ENCODE data around the gene ZC2HC1C. TPM values are rescaled to one million over a fixed set of nuclear protein-coding genes. Genes with fewer than 3 reads are reported as not detected.
"Not testable (repeated sequence)": the region's sequence is repeated elsewhere in the genome, so short reads cannot be mapped to it uniquely, and the experiment has no call there.

Gene ZC2HC1C
- polyA plus RNA-seq, 2 of the 4 experiments (the other 2 are of a cell fraction): 2.7 to 3.9 TPM

DNA sequence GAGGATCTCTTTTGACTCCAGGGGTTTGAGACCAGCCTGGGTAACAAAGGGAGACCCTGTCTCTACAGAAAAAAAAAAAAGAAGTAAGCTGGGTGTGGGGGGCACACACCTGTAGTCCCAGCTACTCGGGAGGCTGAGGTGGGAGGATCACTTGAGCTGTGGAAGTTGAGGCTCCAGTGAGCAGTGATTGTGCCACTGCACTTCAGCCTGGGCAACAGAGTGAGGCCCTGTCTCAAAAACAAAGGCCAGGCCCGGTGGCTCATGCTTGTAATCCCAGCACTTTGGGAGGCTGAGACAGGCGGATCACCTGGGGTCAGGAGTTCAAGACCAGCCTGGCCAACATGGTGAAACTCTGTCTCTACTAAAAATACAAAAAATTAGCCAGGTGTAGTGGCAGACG is 1.7 kb upstream of the ZC2HC1C start:
- POLR2A ChIA-PET: interaction anchor here (0.6 kb wide), 2 partner anchors 16 to 20 kb away, joined by 3 read pairs; no protein-coding TSS in a partner anchor

DNA sequence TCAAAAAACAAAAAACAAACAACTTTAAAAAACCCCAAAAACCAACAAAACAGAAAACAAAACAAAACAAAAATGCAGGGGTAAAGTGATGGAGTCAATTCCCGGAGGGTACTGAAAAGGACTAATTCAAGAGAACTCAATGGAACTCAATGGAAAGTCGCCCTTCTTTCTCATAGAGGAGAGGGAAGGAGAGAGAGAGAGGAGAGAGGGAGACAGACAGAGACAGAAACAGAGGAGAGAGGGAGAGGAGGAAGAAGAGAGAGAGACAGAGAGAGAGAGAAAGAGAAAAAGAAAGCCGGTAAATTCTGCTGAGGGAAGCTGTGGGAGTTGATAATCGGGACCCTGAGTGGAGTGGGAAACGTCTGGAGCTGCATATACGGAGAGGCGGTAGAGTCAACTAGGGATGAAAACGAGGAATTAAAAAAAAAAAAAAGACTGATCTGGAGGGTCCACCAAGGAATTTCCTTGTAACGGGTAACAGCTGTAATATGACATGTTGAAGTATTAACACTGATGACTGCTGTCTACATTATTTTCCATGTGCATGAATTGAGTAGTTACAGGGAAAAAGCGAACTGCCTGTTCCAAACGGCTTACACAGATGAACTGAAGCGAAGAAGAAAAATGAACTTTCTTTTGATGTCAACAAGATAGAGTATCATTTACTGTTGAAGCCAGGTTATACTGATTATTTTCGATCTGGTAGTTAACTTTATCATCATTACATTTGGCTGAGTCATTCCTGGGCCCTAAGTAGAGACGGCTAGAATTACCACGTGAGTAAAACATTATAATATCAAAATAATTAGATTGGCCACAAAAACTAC is 934 bp upstream of the ZC2HC1C start:
- DNase-seq (ENCODE audit: low read depth in 1 of 2, low spot score in 1 of 2): no peak
- TF ChIP-seq FOSL2 (IDR thresholded peaks at IDR 0.05) (no peak), FOSL2 (CRISPR knock-in tag; IDR thresholded peaks at IDR 0.05) (0 out of 2 replicates have a peak, but pooled peaks have one; percentile 33), NFE2L2 (conservative IDR thresholded peaks at IDR 0.05; ENCODE audit: low read length) (0 out of 2 replicates have a peak, but pooled peaks have one; percentile 21), CEBPB (IDR thresholded peaks at IDR 0.05) (no peak), HOXB13 (CRISPR knock-in tag; IDR thresholded peaks at IDR 0.05; ENCODE audit: low read depth) (no peak), CHD2 (IDR thresholded peaks at IDR 0.05; ENCODE audit: low read length, partially characterized antibody) (no peak), KDM1A (IDR thresholded peaks at IDR 0.05; ENCODE audit: low read depth) (no peak), ZNF302 (CRISPR knock-in tag; IDR thresholded peaks at IDR 0.05) (no peak), HEYL (CRISPR knock-in tag; IDR thresholded peaks at IDR 0.05) (no peak), CBX2 (IDR thresholded peaks at IDR 0.05; ENCODE audit: borderline replicate concordance, low read depth) (no peak), EHF (CRISPR knock-in tag; IDR thresholded peaks at IDR 0.05) (no peak; the same call in 1 of the 2 replicates), RCOR1 (IDR thresholded peaks at IDR 0.05; ENCODE audit: low read depth, low read length) (no peak), MAFK (IDR thresholded peaks at IDR 0.05; ENCODE audit: partially characterized antibody) (peak; percentile 81), RARB (CRISPR knock-in tag; IDR thresholded peaks at IDR 0.05) (no peak), SMC3 (IDR thresholded peaks at IDR 0.05) (no peak)
- TF ChIP-seq, protein P1, sequence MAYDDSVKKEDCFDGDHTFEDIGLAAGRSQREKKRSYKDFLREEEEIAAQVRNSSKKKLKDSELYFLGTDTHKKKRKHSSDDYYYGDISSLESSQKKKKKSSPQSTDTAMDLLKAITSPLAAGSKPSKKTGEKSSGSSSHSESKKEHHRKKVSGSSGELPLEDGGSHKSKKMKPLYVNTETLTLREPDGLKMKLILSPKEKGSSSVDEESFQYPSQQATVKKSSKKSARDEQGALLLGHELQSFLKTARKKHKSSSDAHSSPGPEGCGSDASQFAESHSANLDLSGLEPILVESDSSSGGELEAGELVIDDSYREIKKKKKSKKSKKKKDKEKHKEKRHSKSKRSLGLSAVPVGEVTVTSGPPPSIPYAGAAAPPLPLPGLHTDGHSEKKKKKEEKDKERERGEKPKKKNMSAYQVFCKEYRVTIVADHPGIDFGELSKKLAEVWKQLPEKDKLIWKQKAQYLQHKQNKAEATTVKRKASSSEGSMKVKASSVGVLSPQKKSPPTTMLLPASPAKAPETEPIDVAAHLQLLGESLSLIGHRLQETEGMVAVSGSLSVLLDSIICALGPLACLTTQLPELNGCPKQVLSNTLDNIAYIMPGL (CRISPR knock-in tag; IDR thresholded peaks at IDR 0.05; ENCODE audit: borderline replicate concordance): no peak
- TF ChIP-seq, protein P2, sequence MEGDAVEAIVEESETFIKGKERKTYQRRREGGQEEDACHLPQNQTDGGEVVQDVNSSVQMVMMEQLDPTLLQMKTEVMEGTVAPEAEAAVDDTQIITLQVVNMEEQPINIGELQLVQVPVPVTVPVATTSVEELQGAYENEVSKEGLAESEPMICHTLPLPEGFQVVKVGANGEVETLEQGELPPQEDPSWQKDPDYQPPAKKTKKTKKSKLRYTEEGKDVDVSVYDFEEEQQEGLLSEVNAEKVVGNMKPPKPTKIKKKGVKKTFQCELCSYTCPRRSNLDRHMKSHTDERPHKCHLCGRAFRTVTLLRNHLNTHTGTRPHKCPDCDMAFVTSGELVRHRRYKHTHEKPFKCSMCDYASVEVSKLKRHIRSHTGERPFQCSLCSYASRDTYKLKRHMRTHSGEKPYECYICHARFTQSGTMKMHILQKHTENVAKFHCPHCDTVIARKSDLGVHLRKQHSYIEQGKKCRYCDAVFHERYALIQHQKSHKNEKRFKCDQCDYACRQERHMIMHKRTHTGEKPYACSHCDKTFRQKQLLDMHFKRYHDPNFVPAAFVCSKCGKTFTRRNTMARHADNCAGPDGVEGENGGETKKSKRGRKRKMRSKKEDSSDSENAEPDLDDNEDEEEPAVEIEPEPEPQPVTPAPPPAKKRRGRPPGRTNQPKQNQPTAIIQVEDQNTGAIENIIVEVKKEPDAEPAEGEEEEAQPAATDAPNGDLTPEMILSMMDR (IDR thresholded peaks at IDR 0.05): no peak
- H3K9me3 ChIP-seq: no peaks in the 10 kb centered on the region
- FAIRE-seq: no peak
- peak overlapping the region; percentile 92 for H3K4me2 ChIP-seq
- CTCF ChIA-PET: interaction anchor here (0.6 to 11.4 kb wide), 4 partner anchors 18 to 414 kb away, joined by 3 to 85 read pairs (median 3); no protein-coding TSS in a partner anchor
- POLR2A ChIA-PET: interaction anchor here (0.6 to 1.1 kb wide), 3 partner anchors 20 to 122 kb away, joined by 3 read pairs; no protein-coding TSS in a partner anchor
- ATAC-seq: peak; percentile 5 to 12; a peak in 3 of 6 replicates
- peaks cover 20% of the 10 kb centered on the region for H3K4me1 ChIP-seq
- peak overlapping the region; percentile 88 to 95 for H3K27ac ChIP-seq
- 1% methylated on average over 15 of the region's 15 CpGs for WGBS (ENCODE audit: missing lambda C conversion rate)
- peak overlapping the region; percentile 61 for H3K4me3 ChIP-seq

More for the DNA sequence above, 1.7 kb upstream of the ZC2HC1C start:
- Histone ChIP-seq H3K4me3 (peak overlapping the region; percentile 61), H3K4me1 (peaks cover 24% of the 10 kb centered on the region), H3K27ac (peak overlapping the region; percentile 88 to 95), H3K4me2 (peak overlapping the region; percentile 92)
- WGBS (ENCODE audit: missing lambda C conversion rate): 42% methylated on average over 4 of the region's 4 CpGs
- TF ChIP-seq KDM1A (IDR thresholded peaks at IDR 0.05; ENCODE audit: low read depth): 0 out of 2 replicates have a peak, but pooled peaks have one; percentile 17
- not testable (repeated sequence) for DNase-seq (ENCODE audit: low read depth in 1 of 2, low spot score in 1 of 2); FAIRE-seq; ATAC-seq; H3K9me3 ChIP-seq
- CTCF ChIA-PET: interaction anchor here (0.6 to 11.4 kb wide), 3 partner anchors 18 to 415 kb away, joined by 3 to 85 read pairs (median 3); no protein-coding TSS in a partner anchor

DNA sequence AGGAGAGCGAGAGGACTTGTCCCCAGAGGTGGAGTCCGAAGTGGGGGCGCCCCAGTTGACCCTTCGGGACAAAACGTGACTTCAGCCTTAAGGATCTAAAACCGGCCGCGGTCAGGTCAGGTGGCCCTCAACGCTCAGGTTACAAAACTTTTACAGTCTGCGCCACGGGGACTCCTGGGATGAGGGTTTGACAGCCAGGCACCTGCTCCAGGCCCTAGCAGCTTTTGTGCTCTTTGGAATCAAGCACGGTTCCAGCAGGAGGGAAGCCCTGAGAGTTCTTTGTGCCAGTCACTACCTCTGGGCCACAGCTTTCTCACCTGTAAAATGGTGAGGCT is 337 bp downstream of the ZC2HC1C start:
- WGBS (ENCODE audit: missing lambda C conversion rate): 37% methylated on average over 12 of the region's 12 CpGs
- FAIRE-seq: no peak
- CTCF ChIA-PET: interaction anchor here (1.0 to 11.4 kb wide), 4 partner anchors 16 to 165 kb away, joined by 3 to 85 read pairs (median 4); no protein-coding TSS in a partner anchor
- TF ChIP-seq FOSB (CRISPR knock-in tag; IDR thresholded peaks at IDR 0.05) (no peak), RAD21 (conservative IDR thresholded peaks at IDR 0.05 in 1 of 2, IDR thresholded peaks at IDR 0.05 in 1 of 2) (no peak), EHMT2 (IDR thresholded peaks at IDR 0.05; ENCODE audit: low read depth) (no peak), GATA3 (IDR thresholded peaks at IDR 0.05; ENCODE audit: borderline replicate concordance) (no peak), CHD4 (IDR thresholded peaks at IDR 0.05; ENCODE audit: borderline replicate concordance) (no peak), ESRRA (IDR thresholded peaks at IDR 0.05; ENCODE audit: borderline replicate concordance, low read length) (no peak), MAFK (IDR thresholded peaks at IDR 0.05; ENCODE audit: partially characterized antibody) (no peak), HOXB5 (CRISPR knock-in tag; IDR thresholded peaks at IDR 0.05) (no peak), EP300 (IDR thresholded peaks at IDR 0.05) (no peak)
- TF ChIP-seq, protein P3, sequence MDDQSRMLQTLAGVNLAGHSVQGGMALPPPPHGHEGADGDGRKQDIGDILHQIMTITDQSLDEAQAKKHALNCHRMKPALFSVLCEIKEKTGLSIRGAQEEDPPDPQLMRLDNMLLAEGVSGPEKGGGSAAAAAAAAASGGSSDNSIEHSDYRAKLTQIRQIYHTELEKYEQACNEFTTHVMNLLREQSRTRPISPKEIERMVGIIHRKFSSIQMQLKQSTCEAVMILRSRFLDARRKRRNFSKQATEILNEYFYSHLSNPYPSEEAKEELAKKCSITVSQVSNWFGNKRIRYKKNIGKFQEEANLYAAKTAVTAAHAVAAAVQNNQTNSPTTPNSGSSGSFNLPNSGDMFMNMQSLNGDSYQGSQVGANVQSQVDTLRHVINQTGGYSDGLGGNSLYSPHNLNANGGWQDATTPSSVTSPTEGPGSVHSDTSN (IDR thresholded peaks at IDR 0.05): 0 out of 2 replicates have a peak, but pooled peaks have one; percentile 3
- TF ChIP-seq, protein P4, sequence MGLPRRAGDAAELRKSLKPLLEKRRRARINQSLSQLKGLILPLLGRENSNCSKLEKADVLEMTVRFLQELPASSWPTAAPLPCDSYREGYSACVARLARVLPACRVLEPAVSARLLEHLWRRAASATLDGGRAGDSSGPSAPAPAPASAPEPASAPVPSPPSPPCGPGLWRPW (IDR thresholded peaks at IDR 0.05): no peak
- TF ChIP-seq, protein P5, sequence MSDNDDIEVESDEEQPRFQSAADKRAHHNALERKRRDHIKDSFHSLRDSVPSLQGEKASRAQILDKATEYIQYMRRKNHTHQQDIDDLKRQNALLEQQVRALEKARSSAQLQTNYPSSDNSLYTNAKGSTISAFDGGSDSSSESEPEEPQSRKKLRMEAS (IDR thresholded peaks at IDR 0.05): no peak

More for the DNA sequence above, 337 bp downstream of the ZC2HC1C start:
- peak overlapping the region; percentile 88 to 95 for H3K27ac ChIP-seq
- H3K4me1 ChIP-seq: peaks cover 16% of the 10 kb centered on the region
- POLR2A ChIA-PET: interaction anchor here (0.6 to 1.1 kb wide), 8 partner anchors 8 to 306 kb away, joined by 3 read pairs; partner anchors contain the start of genes FOS, MLH3 and YLPM1
- H3K4me3 ChIP-seq: peak overlapping the region; percentile 61
- ATAC-seq: peak; percentile 8 to 19; a peak in 5 of 6 replicates
- H3K9me3 ChIP-seq: no peaks in the 10 kb centered on the region
- peak overlapping the region; percentile 92 for H3K4me2 ChIP-seq
- DNase-seq (ENCODE audit: low read depth in 1 of 2, low spot score in 1 of 2): no peak
